Effector memory CD4-positive, alpha-beta T cell (primary cell): ENCODE measurements around the gene IL12RB2.
"Not testable (repeated sequence)": the region's sequence is repeated elsewhere in the genome, so short reads cannot be mapped to it uniquely, and the experiment has no call there.

ENCODE experiments used
- DNase-seq, 3 donors: peaks; one replicate each; pipeline ENCODE4 v3.0.0-alpha.2; 2020
- H3K27ac ChIP-seq: 2 replicates; pipeline ENCODE4 v1.7.0; 2013; ENCODE audit warnings: mild to moderate bottlenecking, low read length, moderate library complexity; ENCODE audit not compliant: insufficient read depth, poor library complexity, severe bottlenecking
- H3K27me3 ChIP-seq: replicated peaks from 2 replicates; pipeline ENCODE4 v1.7.0; 2013; ENCODE audit warnings: mild to moderate bottlenecking, low read length; ENCODE audit not compliant: insufficient read depth, control insufficient read depth, poor library complexity, severe bottlenecking
- H3K36me3 ChIP-seq: 2 replicates; pipeline ENCODE4 v1.7.0; 2013; ENCODE audit warnings: mild to moderate bottlenecking, low read length, moderate library complexity; ENCODE audit not compliant: control insufficient read depth, insufficient read depth
- H3K4me1 ChIP-seq: 2 replicates; pipeline ENCODE4 v1.7.0; 2013; ENCODE audit warnings: low read length, mild to moderate bottlenecking; ENCODE audit not compliant: control insufficient read depth, insufficient read depth, poor library complexity, severe bottlenecking
- H3K4me3 ChIP-seq: 2 replicates; pipeline ENCODE4 v1.7.0; 2013; ENCODE audit warnings: low read length, low read depth, mild to moderate bottlenecking; ENCODE audit not compliant: insufficient read depth, poor library complexity, severe bottlenecking
- H3K9me3 ChIP-seq: 2 replicates; pipeline ENCODE4 v1.7.0; 2013; ENCODE audit warnings: mild to moderate bottlenecking, low read length, moderate library complexity; ENCODE audit not compliant: control insufficient read depth

The IL12RB2 gene

DNA sequence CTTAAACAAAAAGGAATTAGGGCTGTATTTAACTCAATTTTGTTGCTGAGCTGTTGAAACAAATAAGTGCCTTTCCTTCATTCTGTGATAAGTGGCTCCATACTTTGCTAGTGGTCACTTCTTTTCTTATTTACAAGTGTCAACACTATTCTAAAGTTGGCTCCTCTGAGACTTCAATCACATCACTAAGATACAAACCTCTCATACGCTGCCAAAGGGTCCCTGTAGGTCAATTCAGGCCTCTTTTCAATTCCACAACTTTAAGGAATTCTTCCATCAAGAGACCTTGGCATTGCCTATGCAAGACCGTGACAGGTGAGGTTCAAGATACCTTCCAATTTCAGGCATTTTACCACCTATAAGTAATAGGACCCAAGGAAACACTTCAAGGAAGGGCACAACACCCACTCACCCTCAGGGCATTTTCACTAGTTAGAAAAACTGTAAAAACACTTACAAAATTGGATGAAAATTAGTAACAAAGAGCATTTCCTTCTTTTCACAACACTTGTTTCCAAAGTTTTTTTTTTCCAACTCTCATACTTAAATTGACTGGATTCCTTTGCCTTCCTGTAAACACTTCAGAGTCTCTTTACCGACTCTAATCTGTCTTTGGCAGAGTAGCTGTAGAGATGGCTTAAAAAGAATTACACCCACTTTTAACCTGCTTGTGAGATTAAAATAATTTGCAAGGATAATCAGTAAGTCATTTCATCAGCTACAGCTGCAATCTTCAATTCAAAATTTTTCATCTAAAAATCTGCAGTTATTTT lies 98.0 kb downstream of the IL12RB2 start:
- H3K36me3 ChIP-seq: peaks cover 9% of the 10 kb centered on the region
- H3K27ac ChIP-seq: no peak overlapping the region
- no peak for DNase-seq
- no peaks in the 10 kb centered on the region for H3K9me3 ChIP-seq
- no peaks in the 10 kb centered on the region for H3K4me1 ChIP-seq
- no peaks in the 10 kb centered on the region for H3K27me3 ChIP-seq
- no peak overlapping the region for H3K4me3 ChIP-seq

DNA sequence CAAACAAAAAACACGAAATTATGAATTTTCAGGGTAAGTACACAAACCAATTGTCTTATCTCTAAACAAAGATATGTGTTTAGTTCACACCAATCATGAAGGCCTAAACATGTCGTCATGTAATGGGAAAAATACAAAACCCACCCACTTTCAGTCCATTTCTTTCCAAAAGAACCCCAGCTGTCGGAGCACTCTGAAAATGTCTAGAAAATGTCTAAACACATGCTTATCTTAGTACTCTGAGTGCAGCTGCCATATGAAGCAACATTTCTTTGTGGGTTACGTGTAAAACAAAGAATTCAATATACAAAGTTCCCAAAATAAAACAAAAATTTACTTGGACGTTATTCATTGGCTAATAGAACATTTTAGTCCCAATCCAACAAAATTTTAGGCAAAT lies 99.8 kb downstream of the IL12RB2 start:
- Histone ChIP-seq H3K27ac (no peak overlapping the region), H3K9me3 (no peaks in the 10 kb centered on the region), H3K27me3 (no peaks in the 10 kb centered on the region), H3K36me3 (peaks cover 19% of the 10 kb centered on the region), H3K4me1 (no peaks in the 10 kb centered on the region), H3K4me3 (no peak overlapping the region)
- no peak for DNase-seq

DNA sequence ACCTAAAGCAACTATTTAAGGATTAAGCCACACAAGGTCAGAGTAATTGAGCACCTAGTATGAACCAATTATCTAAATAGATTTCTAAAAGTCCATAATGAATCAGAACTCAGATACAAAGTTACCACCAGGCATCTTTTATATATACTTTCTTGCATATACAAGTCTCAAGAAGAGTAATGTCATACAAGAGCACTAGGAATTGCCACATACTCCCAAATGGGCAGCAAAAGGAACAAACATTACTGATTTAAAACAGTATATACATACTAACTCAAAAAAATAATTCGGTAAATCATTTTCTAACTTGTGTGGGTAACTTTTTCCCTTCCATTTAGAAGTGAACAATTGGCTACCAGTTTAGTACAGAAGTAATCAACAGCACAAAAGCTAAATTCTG lies 100.5 kb downstream of the IL12RB2 start:
- H3K9me3 ChIP-seq: no peaks in the 10 kb centered on the region
- no peak overlapping the region for H3K27ac ChIP-seq
- no peaks in the 10 kb centered on the region for H3K4me1 ChIP-seq
- H3K4me3 ChIP-seq: no peak overlapping the region
- peaks cover 19% of the 10 kb centered on the region for H3K36me3 ChIP-seq
- no peak for DNase-seq
- no peaks in the 10 kb centered on the region for H3K27me3 ChIP-seq

DNA sequence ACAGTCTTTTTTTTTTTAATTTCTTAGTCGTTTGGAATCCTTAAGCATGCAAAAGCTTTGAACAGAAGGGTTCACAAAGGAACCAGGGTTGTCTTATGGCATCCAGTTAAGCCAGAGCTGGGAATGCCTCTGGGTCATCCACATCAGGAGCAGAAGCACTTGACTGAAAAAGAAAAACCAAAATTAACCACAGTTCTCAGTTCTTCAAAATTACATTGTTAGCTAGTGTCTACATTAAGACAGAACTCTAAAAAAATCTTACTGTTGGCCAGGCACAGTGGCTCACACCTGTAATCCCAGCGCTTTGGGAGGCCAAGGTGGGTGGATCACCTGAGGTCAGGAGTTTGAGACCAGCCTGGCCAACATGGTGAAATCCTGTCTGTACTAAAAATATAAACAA lies 105.4 kb downstream of the IL12RB2 start:
- H3K9me3 ChIP-seq, H3K27ac ChIP-seq, H3K4me3 ChIP-seq, H3K4me1 ChIP-seq, H3K27me3 ChIP-seq, DNase-seq: not testable (repeated sequence)
- H3K36me3 ChIP-seq: peaks cover 53% of the 10 kb centered on the region

DNA sequence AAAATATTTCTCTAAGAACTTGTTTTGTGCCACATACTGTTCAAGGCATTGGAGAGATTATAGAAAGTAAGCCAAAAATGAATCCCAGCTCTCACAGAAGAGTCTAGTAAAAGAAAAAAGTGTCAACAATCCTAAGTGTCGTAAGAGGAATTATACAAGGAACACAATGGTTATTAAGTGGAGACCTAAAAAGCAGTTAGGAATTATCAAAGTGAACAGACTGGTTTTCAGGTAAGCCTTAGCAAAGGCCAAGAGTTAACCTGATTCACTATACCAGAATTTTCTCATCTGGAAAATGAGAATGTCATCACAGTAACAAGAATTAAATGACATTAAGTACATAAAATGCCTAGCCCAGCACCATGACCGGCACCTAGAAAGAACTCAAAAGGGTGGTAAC lies 106.9 kb downstream of the IL12RB2 start:
- Histone ChIP-seq H3K4me1 (peaks cover 5% of the 10 kb centered on the region), H3K36me3 (peaks cover 67% of the 10 kb centered on the region), H3K9me3 (no peaks in the 10 kb centered on the region), H3K4me3 (no peak overlapping the region), H3K27me3 (no peaks in the 10 kb centered on the region), H3K27ac (no peak overlapping the region)
- DNase-seq: no peak

DNA sequence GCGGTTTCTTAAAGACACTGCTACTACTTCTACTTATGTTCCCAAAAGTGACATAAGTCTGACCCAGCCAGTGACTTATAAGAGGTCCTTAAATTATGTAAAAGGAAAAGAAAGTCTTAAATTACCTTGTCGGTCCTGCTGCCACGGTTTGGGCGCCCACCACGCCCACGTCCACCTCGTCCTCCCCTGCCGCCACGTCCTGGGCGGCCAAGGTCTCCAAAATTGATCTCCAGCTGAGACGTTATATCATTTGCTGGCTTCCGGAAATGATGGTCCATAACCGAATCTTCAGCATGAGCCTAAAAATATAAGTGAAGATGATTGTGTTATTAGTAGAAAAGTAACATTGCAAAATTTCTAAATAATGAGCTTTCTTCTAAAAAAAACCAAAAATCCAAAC lies 107.4 kb downstream of the IL12RB2 start:
- no peaks in the 10 kb centered on the region for H3K9me3 ChIP-seq
- DNase-seq: no peak
- H3K4me3 ChIP-seq: no peak overlapping the region
- peaks cover 68% of the 10 kb centered on the region for H3K36me3 ChIP-seq
- H3K27me3 ChIP-seq: no peaks in the 10 kb centered on the region
- no peak overlapping the region for H3K27ac ChIP-seq
- H3K4me1 ChIP-seq: peaks cover 5% of the 10 kb centered on the region

DNA sequence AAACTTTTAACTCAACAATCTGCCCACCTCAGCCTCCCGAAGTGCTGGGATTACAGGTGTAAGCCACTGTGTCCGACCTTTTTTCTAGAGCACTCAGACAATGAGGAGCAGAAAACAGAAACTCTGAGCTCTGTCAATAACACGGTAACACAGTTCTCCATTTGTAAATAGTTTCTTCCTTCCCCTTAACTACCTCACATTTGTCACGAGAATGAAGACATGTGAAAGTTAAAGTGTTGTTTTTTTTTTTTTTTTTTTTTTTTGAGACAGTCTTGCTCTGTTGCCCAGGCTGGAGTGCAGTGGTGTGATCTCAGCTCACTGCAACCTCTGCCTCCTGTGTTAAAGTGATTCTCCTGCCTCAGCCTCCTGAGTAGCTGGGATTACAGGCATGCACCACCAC lies 110.1 kb downstream of the IL12RB2 start:
- not testable (repeated sequence) for DNase-seq, H3K27ac ChIP-seq, H3K27me3 ChIP-seq, H3K4me1 ChIP-seq, H3K4me3 ChIP-seq, H3K9me3 ChIP-seq
- peaks cover 76% of the 10 kb centered on the region for H3K36me3 ChIP-seq

DNA sequence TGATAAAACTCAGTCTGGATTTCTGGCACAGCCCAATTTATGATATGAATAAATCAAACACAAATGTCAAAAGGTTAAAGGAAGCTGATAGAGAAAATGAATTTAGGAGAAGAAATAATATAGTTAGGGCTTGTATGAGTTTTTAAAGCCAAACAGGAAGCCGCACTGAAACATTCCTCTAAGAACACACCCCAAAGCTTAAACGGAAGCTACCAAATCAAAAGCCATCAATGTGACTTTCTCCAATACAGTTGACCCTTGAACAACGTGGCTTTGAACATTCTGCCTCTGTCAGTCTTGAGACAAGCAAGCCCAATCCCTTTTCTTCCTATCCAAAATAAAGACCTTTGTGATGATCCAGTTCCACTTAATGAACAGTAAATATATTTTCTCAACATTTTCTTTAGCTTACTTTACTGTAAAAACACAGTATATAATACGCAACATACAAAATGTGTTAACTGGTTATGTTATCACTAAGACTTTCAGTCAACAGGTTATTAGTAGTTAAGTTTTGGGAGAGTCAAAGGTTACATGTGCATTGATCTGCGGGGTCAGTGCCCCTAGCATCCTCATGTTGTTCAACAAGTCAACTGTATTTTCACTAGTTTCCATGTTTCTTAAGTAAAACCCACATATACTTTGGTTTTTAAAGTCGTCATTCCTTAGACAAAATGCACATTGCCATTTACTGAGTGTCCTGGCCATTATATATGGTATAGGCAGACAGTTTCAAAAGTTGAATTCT lies 111.3 kb downstream of the IL12RB2 start:
- H3K36me3 ChIP-seq: peaks cover 82% of the 10 kb centered on the region
- no peaks in the 10 kb centered on the region for H3K9me3 ChIP-seq
- no peak overlapping the region for H3K27ac ChIP-seq
- no peak overlapping the region for H3K4me3 ChIP-seq
- no peak for DNase-seq
- H3K27me3 ChIP-seq: no peaks in the 10 kb centered on the region
- H3K4me1 ChIP-seq: peaks cover 5% of the 10 kb centered on the region

DNA sequence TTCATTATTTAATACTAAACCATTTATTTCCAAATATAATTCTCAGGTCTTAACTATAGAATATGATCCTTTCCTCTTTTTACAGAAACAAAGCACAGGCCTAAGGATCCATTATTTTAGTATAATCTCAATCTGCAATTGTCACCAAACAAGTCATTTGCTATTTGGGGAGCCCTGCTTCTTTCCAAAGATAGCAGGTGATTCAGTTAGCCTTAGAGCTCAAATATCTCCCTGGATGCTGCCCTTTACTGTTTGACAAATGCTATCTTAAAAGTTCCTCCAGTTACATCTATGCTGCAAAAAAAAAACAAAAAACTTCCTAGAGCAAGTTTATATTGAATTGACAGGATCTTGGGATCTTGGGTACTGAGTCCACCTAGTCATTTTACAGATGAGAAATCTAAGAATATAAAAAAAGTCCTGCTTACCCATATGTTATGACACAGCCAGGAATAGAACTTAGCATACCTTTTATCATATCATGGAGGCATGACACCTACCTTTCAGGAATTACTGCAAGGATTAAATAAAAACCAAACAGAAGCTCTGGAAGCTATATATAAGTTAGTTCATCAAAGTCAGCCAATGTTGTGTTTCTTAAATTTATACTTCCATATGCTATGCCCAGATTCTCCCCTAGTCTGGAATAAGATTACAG lies 113.3 kb downstream of the IL12RB2 start:
- Histone ChIP-seq H3K4me1 (peaks cover 5% of the 10 kb centered on the region), H3K36me3 (peaks cover 75% of the 10 kb centered on the region), H3K27me3 (no peaks in the 10 kb centered on the region), H3K9me3 (no peaks in the 10 kb centered on the region), H3K27ac (no peak overlapping the region), H3K4me3 (no peak overlapping the region)
- DNase-seq: no peak

DNA sequence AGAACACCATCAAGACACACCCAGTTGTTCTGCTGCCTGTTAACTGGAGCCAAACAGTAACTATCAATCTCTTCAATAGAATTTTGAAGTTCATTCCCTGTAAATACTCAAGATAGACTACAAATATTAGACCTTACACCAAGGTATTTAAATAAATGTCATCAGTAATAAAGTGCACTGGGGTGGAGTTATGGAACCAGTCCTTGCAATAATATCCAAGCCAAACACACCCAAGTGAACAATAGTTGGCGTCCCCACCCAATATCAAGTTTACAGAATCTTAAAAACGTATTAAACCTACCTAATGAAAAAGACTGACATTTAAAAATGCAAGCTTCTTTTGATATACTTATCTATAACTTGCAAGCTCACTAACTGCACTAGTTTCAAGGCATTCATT lies 119.8 kb downstream of the IL12RB2 start:
- H3K36me3 ChIP-seq: peaks cover 26% of the 10 kb centered on the region
- no peaks in the 10 kb centered on the region for H3K27me3 ChIP-seq
- no peaks in the 10 kb centered on the region for H3K9me3 ChIP-seq
- peaks cover 8% of the 10 kb centered on the region for H3K4me1 ChIP-seq
- H3K4me3 ChIP-seq: peak overlapping the region; percentile 99
- DNase-seq: no peak
- H3K27ac ChIP-seq: no peak overlapping the region
